Erythroblast (primary cell): Measurements from ENCODE around the gene GRIP2.

Experiments used
- DNase-seq, 2 experiments: peaks; one replicate each; lab custom pipeline; 2025; lab: John Stamatoyannopoulos, UW
- GATA1 ChIP-seq: IDR thresholded peaks from 2 replicates; pipeline ENCODE4 v1.6.1; 2011; ENCODE audit warnings: low read depth, mild to moderate bottlenecking, control low read depth, low read length, moderate library complexity
- POLR2A ChIP-seq: IDR thresholded peaks from 2 replicates; pipeline ENCODE4 v1.6.1; 2011; ENCODE audit warnings: mild to moderate bottlenecking, low read length

The GRIP2 gene

GRCh38 chr3:14468621-14468981, 71.5 kb downstream of the GRIP2 start:
- no peak for DNase-seq
- no peak for TF ChIP-seq GATA1
- TF ChIP-seq POLR2A: no peak

- no peak for TF ChIP-seq POLR2A
- TF ChIP-seq GATA1: no peak
- DNase-seq: peak; percentile 33 to 62
These were observed 72.1 kb downstream of the GRIP2 start for GRCh38 chr3:14467814-14468620.

- TF ChIP-seq POLR2A (no peak), GATA1 (no peak)
- no peak for DNase-seq
These were observed 73.8 kb downstream of the GRIP2 start for GRCh38 chr3:14466179-14466903.

- no peak for DNase-seq
- TF ChIP-seq POLR2A: no peak
- TF ChIP-seq GATA1: no peak
These were observed 74.7 kb downstream of the GRIP2 start for GRCh38 chr3:14465425-14465824.

GRCh38 chr3:14464521-14464920, 75.6 kb downstream of the GRIP2 start:
- no peak for DNase-seq
- no peak for TF ChIP-seq POLR2A

- DNase-seq: no peak
- TF ChIP-seq GATA1 (no peak), POLR2A (no peak)
These were observed 76.0 kb downstream of the GRIP2 start for GRCh38 chr3:14464141-14464465.

- no peak for DNase-seq
- TF ChIP-seq GATA1 (no peak), POLR2A (no peak)
These were observed 76.6 kb downstream of the GRIP2 start for GRCh38 chr3:14463330-14464140.

- DNase-seq: no peak
- no peak for TF ChIP-seq GATA1
- TF ChIP-seq POLR2A: no peak
These were observed 77.4 kb downstream of the GRIP2 start for GRCh38 chr3:14462738-14463137.

GRCh38 chr3:14461748-14462324, 78.3 kb downstream of the GRIP2 start:
- TF ChIP-seq GATA1 (no peak), POLR2A (no peak)
- DNase-seq: peak; percentile 39 to 61

- no peak for DNase-seq
These were observed 79.0 kb downstream of the GRIP2 start for GRCh38 chr3:14461006-14461747.

GRCh38 chr3:14460342-14461005, 79.7 kb downstream of the GRIP2 start:
- TF ChIP-seq POLR2A (no peak), GATA1 (no peak)
- no peak for DNase-seq

More at GRCh38 chr3:14461006-14461747, 79.0 kb downstream of the GRIP2 start:
- TF ChIP-seq GATA1: no peak
- TF ChIP-seq POLR2A: no peak

- DNase-seq: no peak
- TF ChIP-seq POLR2A: no peak
- no peak for TF ChIP-seq GATA1
These were observed 80.4 kb downstream of the GRIP2 start for GRCh38 chr3:14459787-14460186.

GRCh38 chr3:14459384-14459783, 80.8 kb downstream of the GRIP2 start:
- no peak for TF ChIP-seq POLR2A
- no peak for TF ChIP-seq GATA1
- no peak for DNase-seq
